HG02943 (cell line): ENCODE results near the gene SMOC1.

Source experiments
- ATAC-seq: cut with Tn5 transposase; IDR thresholded peaks from one replicate; pipeline ENCODE4 v1.9.1; 2021; ENCODE audit warnings: mild to moderate bottlenecking, low read depth, moderate library complexity; ENCODE audit not compliant: unreplicated experiment

The SMOC1 gene

GRCh38 chr14:70067810-70068209 lies 188.6 kb downstream of the SMOC1 start:
- ATAC-seq = no peak

GRCh38 chr14:70069186-70069585 lies 190.0 kb downstream of the SMOC1 start:
- no peak for ATAC-seq

GRCh38 chr14:70073924-70074566 lies 194.8 kb downstream of the SMOC1 start:
- ATAC-seq = no peak

- no peak for ATAC-seq
These were observed 197.8 kb downstream of the SMOC1 start for GRCh38 chr14:70077005-70077404.

GRCh38 chr14:70077720-70078119 lies 198.5 kb downstream of the SMOC1 start:
- no peak for ATAC-seq

GRCh38 chr14:70078329-70078728 lies 199.1 kb downstream of the SMOC1 start:
- ATAC-seq = no peak

- no peak for ATAC-seq
These were observed 200.9 kb downstream of the SMOC1 start for GRCh38 chr14:70080076-70080475.
